Measurements from ENCODE around the gene ZNF787.

Gene ZNF787

GRCh38 chr19:56085571-56086275 lies 35.4 kb downstream of the ZNF787 start:
- FAIRE-seq = no peak

- FAIRE-seq = no peak
Observed at GRCh38 chr19:56084835-56085536, 36.1 kb downstream of the ZNF787 start.

DNA sequence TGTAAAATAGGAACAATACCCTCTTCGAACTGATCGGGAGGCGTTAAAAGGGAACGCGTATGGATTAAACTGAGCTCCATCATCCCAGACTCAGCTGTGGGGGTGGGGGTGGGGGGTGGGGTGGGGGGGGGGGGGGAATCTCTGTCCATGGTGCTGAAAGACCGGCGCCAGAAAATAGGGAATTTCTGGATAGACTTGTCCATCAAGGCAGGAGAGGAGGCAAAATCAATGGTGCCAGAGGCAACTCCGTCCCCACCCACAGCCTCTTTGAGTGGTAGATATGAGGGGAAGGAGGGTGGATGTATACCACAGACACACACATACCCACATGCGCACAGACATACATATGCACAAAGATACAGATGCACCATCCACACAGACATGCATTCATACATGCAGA lies 37.4 kb downstream of the ZNF787 start:
- no peak for FAIRE-seq

DNA sequence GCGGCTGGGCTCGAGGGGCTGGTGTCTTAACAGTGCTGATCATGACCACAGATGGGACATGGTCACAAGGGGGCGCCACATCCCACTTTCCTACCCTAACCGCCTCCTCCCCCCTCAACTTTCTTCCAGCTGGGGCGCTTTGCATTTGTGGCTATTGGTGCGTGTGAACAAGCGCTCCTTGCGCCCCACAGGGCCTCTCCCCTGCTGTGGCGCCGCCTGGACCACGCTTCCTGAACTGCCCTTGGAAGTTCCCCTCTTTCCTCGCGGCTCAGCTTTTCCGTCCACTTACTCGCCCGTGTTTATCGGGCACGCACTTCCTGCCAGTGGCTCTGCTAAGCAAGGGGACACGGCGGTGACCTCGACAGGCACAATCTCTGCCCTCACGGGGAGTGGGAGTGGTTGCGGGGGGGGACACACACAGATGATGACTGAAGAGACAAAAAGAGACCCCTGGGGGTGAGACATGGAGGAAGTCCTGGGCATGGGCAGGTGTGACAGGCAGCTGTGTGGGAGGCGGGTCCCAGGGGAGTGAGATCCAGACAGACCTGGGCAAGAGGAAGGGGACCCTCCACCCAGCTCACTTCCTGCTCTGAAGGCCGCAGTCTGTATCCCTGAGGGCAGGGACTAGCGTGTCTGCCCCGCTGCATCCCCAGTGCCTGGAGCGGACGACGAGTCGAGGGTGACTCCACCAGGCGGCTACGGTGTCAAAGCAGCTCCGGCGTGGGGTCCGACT lies 40.3 kb downstream of the ZNF787 start:
- no peak for FAIRE-seq

DNA sequence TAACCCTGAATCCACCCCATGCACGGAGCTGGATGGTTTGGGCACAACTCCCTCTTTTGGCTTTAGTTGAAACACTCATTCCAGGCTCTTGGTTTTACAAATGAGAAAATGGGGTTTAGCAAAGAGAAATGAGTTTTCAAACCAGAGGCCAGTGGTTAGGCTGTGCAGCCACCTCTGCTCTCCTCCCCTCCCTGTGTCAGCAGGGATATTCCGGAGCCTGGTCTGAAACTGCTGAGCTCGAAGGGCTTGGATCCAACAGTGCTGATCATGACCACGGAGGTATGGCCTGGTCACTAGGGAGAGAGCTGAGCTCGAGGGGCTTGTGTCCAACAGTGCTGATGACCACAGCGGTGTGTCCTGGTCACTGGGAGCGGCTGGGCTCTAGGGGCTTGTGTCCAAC lies 41.5 kb downstream of the ZNF787 start:
- FAIRE-seq = no peak

- peak; percentile 77 for FAIRE-seq
Observed at GRCh38 chr19:56076498-56076897, 44.6 kb downstream of the ZNF787 start.

- no peak for FAIRE-seq
Observed at GRCh38 chr19:56071151-56071550, 49.9 kb downstream of the ZNF787 start.

GRCh38 chr19:56069642-56070041 lies 51.5 kb downstream of the ZNF787 start:
- no peak for FAIRE-seq

DNA sequence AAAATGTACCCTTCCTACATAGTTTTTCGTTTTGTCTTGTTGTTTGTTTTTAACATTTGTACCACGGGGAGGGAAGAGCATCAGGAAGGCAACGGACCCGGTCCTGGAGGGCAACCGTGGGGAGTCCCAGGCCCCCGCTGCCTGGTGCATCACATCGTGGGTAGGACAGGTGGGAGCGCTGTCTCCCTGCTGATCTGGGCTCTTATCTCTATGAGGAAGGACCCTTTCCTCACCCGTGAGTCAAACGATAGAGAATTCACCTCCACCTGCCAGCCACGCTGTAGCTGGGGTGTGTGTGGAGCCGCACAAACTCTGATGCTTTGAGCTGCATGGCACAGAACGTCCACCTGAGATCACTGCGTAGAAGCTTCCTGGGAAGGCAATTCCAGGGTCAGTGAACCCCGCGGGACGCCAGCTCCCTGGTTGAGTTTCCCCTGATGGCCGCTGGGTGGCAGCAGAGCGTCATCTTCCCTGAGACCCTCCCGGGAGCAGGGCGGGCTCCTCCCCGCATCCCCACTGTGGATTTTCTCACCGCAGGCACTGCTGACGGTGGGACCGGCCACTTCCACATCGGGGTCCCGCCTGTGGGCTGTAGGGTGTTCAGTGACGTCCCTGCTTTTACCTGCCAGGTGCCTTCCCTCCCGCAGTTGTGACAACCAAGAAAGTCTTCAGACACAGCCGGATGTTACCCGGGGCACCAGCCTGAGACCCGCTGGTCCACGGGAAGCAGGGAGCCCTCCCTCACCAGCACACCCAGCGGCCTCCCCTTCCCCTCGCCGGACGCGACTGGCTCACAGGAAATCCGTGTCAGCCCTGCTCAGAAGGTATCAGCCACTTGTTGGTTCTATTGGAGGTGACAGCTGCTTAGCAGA lies 54.7 kb downstream of the ZNF787 start:
- FAIRE-seq = no peak

- FAIRE-seq = no peak
Observed at GRCh38 chr19:56053596-56053995, 67.5 kb downstream of the ZNF787 start.

Data from A204.1 (cell line).